ENCODE results near the gene SHOX.

Gene SHOX

GRCh38 chrX:633043-633984, 2.7 kb downstream of the SHOX start:
- Histone ChIP-seq H3K79me2 (ENCODE audit: control insufficient read depth, low read length) (no peaks in the 10 kb centered on the region), H3K4me1 (ENCODE audit: control insufficient read depth, low read length) (no peaks in the 10 kb centered on the region), H3K36me3 (ENCODE audit: control insufficient read depth, low read length) (no peaks in the 10 kb centered on the region), H3K9me3 (ENCODE audit: control insufficient read depth, insufficient read depth, low read length) (no peaks in the 10 kb centered on the region), H3K9me2 (replicated peaks; ENCODE audit: control insufficient read depth, low read length) (no peaks in the 10 kb centered on the region), H3F3A (ENCODE audit: control insufficient read depth, insufficient read depth) (no peaks in the 10 kb centered on the region), H3K4me3 (ENCODE audit: low read length) (no peak overlapping the region), H3K4me2 (ENCODE audit: low read length) (no peak overlapping the region), H3K27ac (ENCODE audit: low read depth, low read length) (no peak overlapping the region), H3K27me3 (ENCODE audit: control insufficient read depth, low read length) (no peaks in the 10 kb centered on the region), H4K20me1 (ENCODE audit: control insufficient read depth, insufficient read depth, low read depth, low read length) (no peaks in the 10 kb centered on the region)
- TF ChIP-seq CTCF (IDR thresholded peaks at IDR 0.05; ENCODE audit: low read depth, low read length, poor library complexity, severe bottlenecking) (no peak), EZH2phosphoT487 (IDR thresholded peaks at IDR 0.05; ENCODE audit: borderline replicate concordance, low read length) (no peak)

- Histone ChIP-seq H3K4me1 (ENCODE audit: control insufficient read depth, low read length) (no peaks in the 10 kb centered on the region), H4K20me1 (ENCODE audit: control insufficient read depth, insufficient read depth, low read depth, low read length) (no peaks in the 10 kb centered on the region), H3K27me3 (ENCODE audit: control insufficient read depth, low read length) (no peaks in the 10 kb centered on the region), H3K27ac (ENCODE audit: low read depth, low read length) (no peak overlapping the region), H3K4me2 (ENCODE audit: low read length) (no peak overlapping the region), H3F3A (ENCODE audit: control insufficient read depth, insufficient read depth) (no peaks in the 10 kb centered on the region), H3K9me2 (replicated peaks; ENCODE audit: control insufficient read depth, low read length) (no peaks in the 10 kb centered on the region), H3K79me2 (ENCODE audit: control insufficient read depth, low read length) (no peaks in the 10 kb centered on the region), H3K9me3 (ENCODE audit: control insufficient read depth, insufficient read depth, low read length) (no peaks in the 10 kb centered on the region), H3K4me3 (ENCODE audit: low read length) (no peak overlapping the region), H3K36me3 (ENCODE audit: control insufficient read depth, low read length) (no peaks in the 10 kb centered on the region)
- no peak for TF ChIP-seq EZH2phosphoT487 (IDR thresholded peaks at IDR 0.05; ENCODE audit: borderline replicate concordance, low read length)
- TF ChIP-seq CTCF (IDR thresholded peaks at IDR 0.05; ENCODE audit: low read depth, low read length, poor library complexity, severe bottlenecking), result no peak
Measured at GRCh38 chrX:633985-634958, 3.7 kb downstream of the SHOX start.

- no peaks in the 10 kb centered on the region for H3K36me3 ChIP-seq (ENCODE audit: control insufficient read depth, low read length)
- H3K4me1 ChIP-seq (ENCODE audit: control insufficient read depth, low read length), result no peaks in the 10 kb centered on the region
- no peaks in the 10 kb centered on the region for H3K9me2 ChIP-seq (replicated peaks; ENCODE audit: control insufficient read depth, low read length)
- no peak overlapping the region for H3K27ac ChIP-seq (ENCODE audit: low read depth, low read length)
- TF ChIP-seq EZH2phosphoT487 (IDR thresholded peaks at IDR 0.05; ENCODE audit: borderline replicate concordance, low read length) (no peak), CTCF (IDR thresholded peaks at IDR 0.05; ENCODE audit: low read depth, low read length, poor library complexity, severe bottlenecking) (no peak)
- no peaks in the 10 kb centered on the region for H3K27me3 ChIP-seq (ENCODE audit: control insufficient read depth, low read length)
- H3K4me2 ChIP-seq (ENCODE audit: low read length), result no peak overlapping the region
- no peaks in the 10 kb centered on the region for H4K20me1 ChIP-seq (ENCODE audit: control insufficient read depth, insufficient read depth, low read depth, low read length)
- H3K9me3 ChIP-seq (ENCODE audit: control insufficient read depth, insufficient read depth, low read length), result no peaks in the 10 kb centered on the region
- H3K79me2 ChIP-seq (ENCODE audit: control insufficient read depth, low read length), result no peaks in the 10 kb centered on the region
- no peaks in the 10 kb centered on the region for H3F3A ChIP-seq (ENCODE audit: control insufficient read depth, insufficient read depth)
- no peak overlapping the region for H3K4me3 ChIP-seq (ENCODE audit: low read length)
Measured at GRCh38 chrX:635428-636090, 5.0 kb downstream of the SHOX start.

Data from DOHH2 (cell line).